HepG2 (cell line): ENCODE measurements around the gene ELP5. TPM values are rescaled to one million over a fixed set of nuclear protein-coding genes. Genes with fewer than 3 reads are reported as not detected.

ENCODE experiments used
- EEA1 ChIP-seq: sonication (generic); formaldehyde crosslinking; IDR thresholded peaks from 2 replicates; pipeline ENCODE4 v1.5.1; 2020; ENCODE audit warnings: mild to moderate bottlenecking, missing genetic modification reagents, borderline replicate concordance
- GATAD1 ChIP-seq: IDR thresholded peaks from 2 replicates; pipeline ENCODE4 v1.6.1; 2016; ENCODE audit warnings: missing genetic modification reagents, missing compliant biosample characterization
- HNRNPLL ChIP-seq: fragments of 200-400 bp; formaldehyde crosslinking; IDR thresholded peaks from 2 replicates; pipeline ENCODE4 v1.6.1; 2017; ENCODE audit warnings: mild to moderate bottlenecking, low read depth, low read length; ENCODE audit not compliant: poor library complexity, severe bottlenecking
- MYC ChIP-seq: sonication (generic); formaldehyde crosslinking; IDR thresholded peaks from 2 replicates; pipeline ENCODE4 v1.9.0; 2021; ENCODE audit warnings: missing genetic modification reagents, borderline replicate concordance
- NR2C2 ChIP-seq: sonication (generic); formaldehyde crosslinking; IDR thresholded peaks from 2 replicates; pipeline ENCODE4 v1.4.0; 2020; ENCODE audit warnings: missing genetic modification reagents, mild to moderate bottlenecking, moderate library complexity, borderline replicate concordance
- POLR2G ChIP-seq: fragments of 200-400 bp; formaldehyde crosslinking; IDR thresholded peaks from 2 replicates; pipeline ENCODE4 v1.6.1; 2018; ENCODE audit warnings: mild to moderate bottlenecking, low read depth, low read length, moderate library complexity
- RBFOX2 ChIP-seq: fragments of 200-400 bp; formaldehyde crosslinking; IDR thresholded peaks from 2 replicates; pipeline ENCODE4 v1.6.1; 2017; ENCODE audit warnings: low read depth, mild to moderate bottlenecking, low read length
- SMAD1 ChIP-seq: sonication (generic); formaldehyde crosslinking; IDR thresholded peaks from 2 replicates; pipeline ENCODE4 v1.4.0; 2020; ENCODE audit warnings: missing genetic modification reagents, low read depth, mild to moderate bottlenecking, borderline replicate concordance
- TBX3 ChIP-seq: fragments of 450-650 bp; IDR thresholded peaks from 2 replicates; pipeline ENCODE4 v1.6.1; 2017; ENCODE audit warnings: antibody characterized with exemption, mild to moderate bottlenecking, inconsistent platforms, borderline replicate concordance
- ZGPAT ChIP-seq: IDR thresholded peaks from 2 replicates; pipeline ENCODE4 v1.6.1; 2016; ENCODE audit warnings: mild to moderate bottlenecking
- ZNF205 ChIP-seq: IDR thresholded peaks from 2 replicates; pipeline ENCODE4 v1.6.1; 2018; ENCODE audit warnings: missing biosample characterization, missing genetic modification reagents
- ZNF563 ChIP-seq: sonication (generic); formaldehyde crosslinking; IDR thresholded peaks from 2 replicates; pipeline ENCODE4 v1.8.0; 2022; ENCODE audit warnings: mild to moderate bottlenecking, moderate library complexity, missing genetic modification reagents
- ZNF629 ChIP-seq: sonication (generic); formaldehyde crosslinking; conservative IDR thresholded peaks from 2 replicates; pipeline ENCODE4 v1.5.0; 2020; ENCODE audit warnings: missing genetic modification reagents
- ZNF670 ChIP-seq: sonication (generic); formaldehyde crosslinking; IDR thresholded peaks from 2 replicates; pipeline ENCODE4 v1.8.0; 2022; ENCODE audit warnings: mild to moderate bottlenecking, missing genetic modification reagents, borderline replicate concordance
- ZSCAN21 ChIP-seq: sonication (generic); formaldehyde crosslinking; IDR thresholded peaks from 2 replicates; pipeline ENCODE4 v1.8.0; 2022; ENCODE audit warnings: mild to moderate bottlenecking, missing genetic modification reagents, moderate library complexity, borderline replicate concordance
- ZSCAN22 ChIP-seq: sonication (generic); formaldehyde crosslinking; IDR thresholded peaks from 2 replicates; pipeline ENCODE4 v1.4.0; 2020; ENCODE audit warnings: mild to moderate bottlenecking, missing genetic modification reagents
- polyA plus RNA-seq, 8 experiments: library from polyadenylated mRNA; depleted of rRNA in 3 of 8; stranded (reverse) in 7 of 8; unstranded in 1 of 8; fragments of >200 nt; fragmentation: Illumina TruSeq in 4 of 8; extraction: Trizol in 4 of 8; gene quantifications; 2 replicates each; pipeline versions ENCODE4 v1.2.1 to v1.2.3, GENCODE V29; 2011 to 2016; ENCODE audit warnings: low read depth in 4 of 8, missing spikeins in 1 of 8, mixed read lengths in 1 of 8; ENCODE audit not compliant: insufficient read depth in 1 of 8
- total RNA-seq, 5 experiments: library from RNA; depleted of rRNA; stranded (reverse); fragments of >200 nt; fragmentation: Illumina TruSeq; extraction: Trizol; gene quantifications; 2 replicates each; pipeline ENCODE4 v1.2.3, GENCODE V29; 2016; ENCODE audit warnings: low read depth in 1 of 5
- TF ChIP-seq, protein P1 (sequence below): sonication (generic); formaldehyde crosslinking; IDR thresholded peaks from 2 replicates; pipeline ENCODE4 v1.8.1; 2023; ENCODE audit warnings: mild to moderate bottlenecking, missing genetic modification reagents
- TF ChIP-seq, protein P2 (sequence below): sonication (generic); formaldehyde crosslinking; IDR thresholded peaks from 2 replicates; pipeline ENCODE4 v1.9.0; 2022; ENCODE audit warnings: low read depth, missing genetic modification reagents
- TF ChIP-seq, protein P3 (sequence below): fragments of 450-650 bp; IDR thresholded peaks from 2 replicates; pipeline ENCODE4 v1.6.1; 2016

Gene ELP5
- total and polyA plus RNA-seq, 2 of the 13 experiments (the other 11 are each of a cell fraction or from before 2014, with no cell fraction given): 67.6 to 69.8 TPM

DNA sequence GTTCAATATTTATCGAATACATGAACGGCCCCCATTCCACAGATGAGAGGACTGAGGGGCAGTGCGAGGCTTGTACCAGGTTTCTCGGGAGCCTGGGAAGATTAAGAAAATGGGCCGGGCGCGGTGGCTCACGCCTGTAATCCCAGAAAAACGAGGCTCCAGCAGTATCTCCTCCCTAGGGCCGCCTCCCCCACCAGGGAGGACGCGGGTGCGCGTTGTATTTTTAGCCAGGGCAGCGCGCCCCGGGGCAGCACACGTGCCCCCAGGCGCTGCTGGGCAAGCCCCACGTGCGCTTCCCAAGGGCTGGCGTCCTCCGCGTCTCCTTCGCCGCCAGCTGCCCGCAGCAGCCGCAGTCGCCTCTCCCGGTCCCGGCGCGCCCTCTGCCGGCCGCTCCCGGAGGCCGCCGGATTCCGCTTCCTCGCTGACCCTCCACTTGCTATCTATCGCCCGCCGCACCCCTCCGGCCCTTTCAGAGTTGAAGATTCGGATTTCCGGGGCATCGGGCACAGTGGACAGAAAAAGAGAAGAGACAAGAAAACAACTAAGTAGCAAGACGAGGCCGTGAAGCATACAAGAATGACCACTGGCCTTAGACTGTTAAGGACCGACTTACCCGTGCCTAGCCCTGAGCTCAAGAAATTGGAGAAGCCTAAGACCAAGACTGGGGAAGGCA lies 44.3 kb downstream of the ELP5 start (continued):
- TF ChIP-seq ZGPAT: peak; percentile 79
- TF ChIP-seq TBX3: no peak
- TF ChIP-seq, protein P1, sequence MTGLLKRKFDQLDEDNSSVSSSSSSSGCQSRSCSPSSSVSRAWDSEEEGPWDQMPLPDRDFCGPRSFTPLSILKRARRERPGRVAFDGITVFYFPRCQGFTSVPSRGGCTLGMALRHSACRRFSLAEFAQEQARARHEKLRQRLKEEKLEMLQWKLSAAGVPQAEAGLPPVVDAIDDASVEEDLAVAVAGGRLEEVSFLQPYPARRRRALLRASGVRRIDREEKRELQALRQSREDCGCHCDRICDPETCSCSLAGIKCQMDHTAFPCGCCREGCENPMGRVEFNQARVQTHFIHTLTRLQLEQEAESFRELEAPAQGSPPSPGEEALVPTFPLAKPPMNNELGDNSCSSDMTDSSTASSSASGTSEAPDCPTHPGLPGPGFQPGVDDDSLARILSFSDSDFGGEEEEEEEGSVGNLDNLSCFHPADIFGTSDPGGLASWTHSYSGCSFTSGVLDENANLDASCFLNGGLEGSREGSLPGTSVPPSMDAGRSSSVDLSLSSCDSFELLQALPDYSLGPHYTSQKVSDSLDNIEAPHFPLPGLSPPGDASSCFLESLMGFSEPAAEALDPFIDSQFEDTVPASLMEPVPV (CRISPR knock-in tag): peak; percentile 48; the same call in 1 of the 2 replicates
- TF ChIP-seq POLR2G: 0 out of 2 replicates have a peak, but pooled peaks have one; percentile 29
- peak; percentile 58 for TF ChIP-seq RBFOX2
- TF ChIP-seq ZSCAN21 (CRISPR knock-in tag): peak; percentile 64; the same call in 1 of the 2 replicates
- TF ChIP-seq, protein P2, sequence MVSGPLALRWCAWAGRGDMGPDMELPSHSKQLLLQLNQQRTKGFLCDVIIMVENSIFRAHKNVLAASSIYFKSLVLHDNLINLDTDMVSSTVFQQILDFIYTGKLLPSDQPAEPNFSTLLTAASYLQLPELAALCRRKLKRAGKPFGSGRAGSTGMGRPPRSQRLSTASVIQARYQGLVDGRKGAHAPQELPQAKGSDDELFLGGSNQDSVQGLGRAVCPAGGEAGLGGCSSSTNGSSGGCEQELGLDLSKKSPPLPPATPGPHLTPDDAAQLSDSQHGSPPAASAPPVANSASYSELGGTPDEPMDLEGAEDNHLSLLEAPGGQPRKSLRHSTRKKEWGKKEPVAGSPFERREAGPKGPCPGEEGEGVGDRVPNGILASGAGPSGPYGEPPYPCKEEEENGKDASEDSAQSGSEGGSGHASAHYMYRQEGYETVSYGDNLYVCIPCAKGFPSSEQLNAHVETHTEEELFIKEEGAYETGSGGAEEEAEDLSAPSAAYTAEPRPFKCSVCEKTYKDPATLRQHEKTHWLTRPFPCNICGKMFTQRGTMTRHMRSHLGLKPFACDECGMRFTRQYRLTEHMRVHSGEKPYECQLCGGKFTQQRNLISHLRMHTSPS (CRISPR knock-in tag): peak; percentile 66; the same call in 1 of the 2 replicates
- peak; percentile 80 for TF ChIP-seq ZNF563
- TF ChIP-seq ZNF629 (CRISPR knock-in tag): peak; percentile 75
- no peak for TF ChIP-seq ZSCAN22
- TF ChIP-seq ZNF205 (CRISPR knock-in tag): peak; percentile 60; the same call in 1 of the 2 replicates
- 0 out of 2 replicates have a peak, but pooled peaks have one; percentile 22 for TF ChIP-seq SMAD1 (CRISPR knock-in tag)
- TF ChIP-seq GATAD1 (CRISPR knock-in tag): 0 out of 2 replicates have a peak, but pooled peaks have one; percentile 29
- TF ChIP-seq EEA1 (CRISPR knock-in tag): peak; percentile 28; the same call in 1 of the 2 replicates
- TF ChIP-seq ZNF670: no peak
- peak; percentile 64 for TF ChIP-seq HNRNPLL
- TF ChIP-seq MYC (CRISPR knock-in tag): peak; percentile 95
- 0 out of 2 replicates have a peak, but pooled peaks have one; percentile 21 for TF ChIP-seq NR2C2 (CRISPR knock-in tag)
- TF ChIP-seq, protein P3, sequence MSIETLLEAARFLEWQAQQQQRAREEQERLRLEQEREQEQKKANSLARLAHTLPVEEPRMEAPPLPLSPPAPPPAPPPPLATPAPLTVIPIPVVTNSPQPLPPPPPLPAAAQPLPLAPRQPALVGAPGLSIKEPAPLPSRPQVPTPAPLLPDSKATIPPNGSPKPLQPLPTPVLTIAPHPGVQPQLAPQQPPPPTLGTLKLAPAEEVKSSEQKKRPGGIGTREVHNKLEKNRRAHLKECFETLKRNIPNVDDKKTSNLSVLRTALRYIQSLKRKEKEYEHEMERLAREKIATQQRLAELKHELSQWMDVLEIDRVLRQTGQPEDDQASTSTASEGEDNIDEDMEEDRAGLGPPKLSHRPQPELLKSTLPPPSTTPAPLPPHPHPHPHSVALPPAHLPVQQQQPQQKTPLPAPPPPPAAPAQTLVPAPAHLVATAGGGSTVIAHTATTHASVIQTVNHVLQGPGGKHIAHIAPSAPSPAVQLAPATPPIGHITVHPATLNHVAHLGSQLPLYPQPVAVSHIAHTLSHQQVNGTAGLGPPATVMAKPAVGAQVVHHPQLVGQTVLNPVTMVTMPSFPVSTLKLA: peak; percentile 98
